Measurements from ENCODE around the gene CCDC40. TPM values are rescaled to one million over a fixed set of nuclear protein-coding genes. Genes with fewer than 3 reads are reported as not detected.

Gene CCDC40
- total and polyA plus RNA-seq, 2 of the 13 experiments (the other 11 are each of a cell fraction or from before 2014, with no cell fraction given), result 4.1 to 5.5 TPM

- peak; percentile 66; the same call in 1 of the 2 replicates for TF ChIP-seq ZBTB42 (CRISPR knock-in tag; IDR thresholded peaks at IDR 0.05)
- TF ChIP-seq RELA (CRISPR knock-in tag; IDR thresholded peaks at IDR 0.05), result no peak
- no peak for TF ChIP-seq ZNF720 (CRISPR knock-in tag; IDR thresholded peaks at IDR 0.05)
- TF ChIP-seq ZNF768 (CRISPR knock-in tag; IDR thresholded peaks at IDR 0.05), result peak; percentile 76
- peak; percentile 88; the same call in 1 of the 2 replicates for TF ChIP-seq BRD4 (CRISPR knock-in tag; IDR thresholded peaks at IDR 0.05)
- TF ChIP-seq ESRRA (CRISPR knock-in tag; IDR thresholded peaks at IDR 0.05; ENCODE audit: low read depth), result peak; percentile 83
- TF ChIP-seq PBX3 (CRISPR knock-in tag; IDR thresholded peaks at IDR 0.05; ENCODE audit: borderline replicate concordance), result no peak
- peak; percentile 91 for TF ChIP-seq TMF1 (CRISPR knock-in tag; IDR thresholded peaks at IDR 0.05; ENCODE audit: low read depth)
- peak; percentile 79; the same call in 1 of the 2 replicates for TF ChIP-seq ZBTB44 (CRISPR knock-in tag; IDR thresholded peaks at IDR 0.05)
- no peak; the same call in 1 of the 2 replicates for TF ChIP-seq ZNF333 (CRISPR knock-in tag; IDR thresholded peaks at IDR 0.05; ENCODE audit: borderline replicate concordance)
- peak; percentile 100 for TF ChIP-seq ATF3 (CRISPR knock-in tag; IDR thresholded peaks at IDR 0.05)
- peak; percentile 94 for TF ChIP-seq MXI1 (IDR thresholded peaks at IDR 0.05; ENCODE audit: borderline replicate concordance, low read depth, low read length)
- peak; percentile 95; the same call in 1 of the 2 replicates for TF ChIP-seq MLXIP (CRISPR knock-in tag; IDR thresholded peaks at IDR 0.05; ENCODE audit: borderline replicate concordance)
- TF ChIP-seq ZKSCAN5 (CRISPR knock-in tag; IDR thresholded peaks at IDR 0.05), result peak; percentile 71; the same call in 1 of the 2 replicates
- peak; percentile 71; the same call in 1 of the 2 replicates for TF ChIP-seq ZNF3 (CRISPR knock-in tag; IDR thresholded peaks at IDR 0.05)
- TF ChIP-seq SCMH1 (CRISPR knock-in tag; IDR thresholded peaks at IDR 0.05; ENCODE audit: borderline replicate concordance), result no peak
- peak; percentile 99 for TF ChIP-seq ARID5B (CRISPR knock-in tag; IDR thresholded peaks at IDR 0.05)
These were observed 42.8 kb upstream of the CCDC40 start (continued) for GRCh38 chr17:79993390-79994227.
